ENCODE results near the gene C18orf54.
"Not testable (repeated sequence)": the region's sequence is repeated elsewhere in the genome, so short reads cannot be mapped to it uniquely, and the experiment has no call there.

The C18orf54 gene

GRCh38 chr18:54357660-54358494, at the start of gene C18orf54, which contains the start of gene STARD6:
TSS of gene C18orf54 (plus strand) at chr18:54357906. CDS start at chr18:54360573, 2,667 bp downstream.
TSS of gene STARD6 (minus strand) at chr18:54357858. CDS start at chr18:54354573, 3,285 bp downstream.
- DNase-seq (ENCODE audit: low spot score) = peak; percentile 75

DNA sequence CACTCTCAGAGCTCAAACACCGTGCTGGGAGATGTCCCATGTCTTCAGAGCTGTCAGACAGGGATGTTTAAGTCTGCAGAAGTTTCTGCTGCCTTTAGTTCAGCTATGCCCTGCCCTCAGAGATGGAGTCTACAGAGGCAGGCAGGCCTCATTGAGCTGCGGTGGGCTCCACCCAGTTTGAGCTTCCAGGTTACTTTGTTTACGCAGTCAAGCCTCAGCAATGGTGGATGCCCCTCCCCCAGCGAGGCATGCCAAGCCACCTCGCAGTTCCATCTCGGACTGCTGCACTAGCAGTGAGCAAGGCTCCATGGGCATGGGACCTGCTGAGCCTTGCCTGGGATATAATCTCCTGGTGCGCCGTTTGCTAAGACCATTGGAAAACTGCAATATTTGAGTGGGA, 48.1 kb upstream of the C18orf54 start:
- DNase-seq (ENCODE audit: low spot score) = not testable (repeated sequence)

- no peak for DNase-seq (ENCODE audit: low spot score)
Observed at GRCh38 chr18:54316071-54316820, 41.5 kb upstream of the C18orf54 start.

DNA sequence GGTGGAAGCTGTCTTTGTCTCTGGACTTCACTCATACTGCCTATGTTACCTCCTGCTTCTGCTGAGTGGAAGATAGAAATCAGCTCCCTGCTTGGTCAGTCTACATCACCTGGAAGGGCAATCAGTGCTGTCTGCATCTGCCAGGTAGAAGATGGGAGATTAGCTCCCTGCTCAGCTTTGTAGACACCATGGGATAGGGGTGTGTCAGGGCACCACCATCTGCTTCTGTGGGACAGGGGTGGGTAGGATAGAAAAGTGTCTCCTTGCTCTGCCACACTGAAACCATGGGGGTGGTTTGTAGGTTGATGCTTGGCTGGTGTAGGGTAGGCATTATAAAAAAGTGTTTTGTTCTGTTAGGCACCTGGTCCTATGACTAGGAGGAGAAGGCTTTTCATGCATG, 34.1 kb upstream of the C18orf54 start:
- no peak for DNase-seq (ENCODE audit: low spot score)

DNA sequence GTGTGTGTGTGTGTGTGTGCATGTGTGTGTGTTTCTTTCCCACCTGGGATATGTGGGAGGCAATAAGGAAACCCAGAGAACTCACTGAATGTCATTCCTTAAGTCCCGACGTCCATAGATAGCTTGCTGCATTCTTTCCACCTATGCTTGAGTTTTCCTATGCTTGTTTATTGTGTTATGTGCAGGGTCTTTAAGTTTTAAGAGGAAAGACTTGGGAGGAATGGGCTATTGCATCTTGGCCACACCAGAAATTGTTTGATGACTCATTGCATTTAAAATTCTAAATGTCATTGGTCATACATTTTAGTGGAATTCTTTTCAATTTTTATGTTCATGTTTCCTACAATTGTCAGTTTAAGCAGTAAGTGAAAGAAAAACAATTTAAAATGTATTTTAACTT, 33.7 kb upstream of the C18orf54 start:
- no peak for DNase-seq (ENCODE audit: low spot score)

DNA sequence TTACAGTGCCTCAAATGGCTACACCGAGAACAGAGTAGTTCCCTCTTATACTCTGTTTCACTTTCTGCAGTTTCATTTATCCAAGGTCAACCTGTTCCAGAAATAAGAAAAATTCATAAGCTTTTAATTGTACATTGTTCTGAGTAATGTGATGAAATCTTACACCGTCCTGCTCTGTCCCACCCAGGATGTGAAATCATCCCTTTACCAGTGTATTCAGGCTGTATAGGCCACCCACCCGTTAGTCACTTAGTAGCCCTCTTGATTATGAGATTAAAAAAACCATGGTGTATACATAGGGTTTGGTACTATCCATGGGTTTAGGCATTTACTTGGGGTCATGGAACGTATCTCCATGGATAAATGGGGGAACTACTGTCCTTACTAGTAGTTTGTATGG, 29.9 kb upstream of the C18orf54 start:
- no peak for DNase-seq (ENCODE audit: low spot score)

GRCh38 chr18:54329787-54330186, 27.9 kb upstream of the C18orf54 start:
- no peak for DNase-seq (ENCODE audit: low spot score)

DNA sequence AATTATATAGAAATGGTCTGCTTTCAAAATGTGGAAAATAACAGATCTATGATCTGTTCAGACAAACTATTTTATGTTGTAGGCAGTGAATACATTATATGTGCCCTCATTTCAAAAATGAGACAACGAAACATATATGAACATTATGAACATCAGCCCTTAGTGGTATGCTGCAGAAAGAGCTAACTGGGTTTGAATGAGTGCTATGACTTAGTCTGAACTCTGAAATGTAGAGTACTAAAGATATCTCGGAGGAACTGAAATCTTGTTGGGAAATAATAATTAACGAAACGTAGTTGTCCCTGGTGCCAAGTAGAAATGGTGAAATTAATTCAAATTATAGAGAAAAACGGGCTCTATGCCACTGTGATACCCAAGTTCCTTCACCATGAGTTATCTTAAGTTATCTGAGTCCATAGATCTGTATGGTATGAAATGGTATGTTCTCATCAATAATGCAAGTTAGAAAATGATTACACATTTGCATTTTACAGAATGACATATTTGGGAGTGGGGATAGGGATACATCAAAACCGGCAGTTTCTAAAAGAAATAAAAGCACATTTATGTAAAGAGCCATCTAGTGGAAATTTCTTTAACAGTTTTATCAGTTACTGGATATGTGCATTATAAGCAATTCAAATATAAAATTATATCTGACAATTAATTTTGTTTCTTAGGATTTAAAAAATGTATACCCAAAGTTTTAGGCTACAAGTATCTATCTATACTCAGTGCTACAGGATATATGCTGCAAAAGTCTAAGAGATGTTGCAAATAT, 26.7 kb upstream of the C18orf54 start:
- no peak for DNase-seq (ENCODE audit: low spot score)

GRCh38 chr18:54335638-54336173, 22.0 kb upstream of the C18orf54 start:
- no peak for DNase-seq (ENCODE audit: low spot score)

DNA sequence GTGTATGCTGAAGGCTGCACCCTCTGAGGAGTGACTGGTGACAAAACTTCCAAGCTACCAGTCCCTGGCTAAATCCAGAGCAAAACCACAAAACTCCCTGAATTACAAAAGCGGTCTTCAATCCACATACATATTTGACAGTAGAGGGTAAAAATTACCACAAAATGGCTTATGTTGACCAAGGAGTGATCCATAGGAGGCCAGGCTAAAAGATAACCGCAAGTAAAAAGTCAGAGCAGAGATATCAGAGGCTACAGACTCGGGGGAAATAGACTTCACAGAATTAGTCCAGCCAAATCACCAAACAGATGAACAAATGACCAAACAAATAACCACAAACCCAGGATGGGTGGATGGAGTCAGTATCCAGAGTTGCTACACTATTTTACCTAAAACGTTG, 19.5 kb upstream of the C18orf54 start:
- no peak for DNase-seq (ENCODE audit: low spot score)

GRCh38 chr18:54351186-54351585, 6.5 kb upstream of the C18orf54 start:
- DNase-seq (ENCODE audit: low spot score) = no peak

DNA sequence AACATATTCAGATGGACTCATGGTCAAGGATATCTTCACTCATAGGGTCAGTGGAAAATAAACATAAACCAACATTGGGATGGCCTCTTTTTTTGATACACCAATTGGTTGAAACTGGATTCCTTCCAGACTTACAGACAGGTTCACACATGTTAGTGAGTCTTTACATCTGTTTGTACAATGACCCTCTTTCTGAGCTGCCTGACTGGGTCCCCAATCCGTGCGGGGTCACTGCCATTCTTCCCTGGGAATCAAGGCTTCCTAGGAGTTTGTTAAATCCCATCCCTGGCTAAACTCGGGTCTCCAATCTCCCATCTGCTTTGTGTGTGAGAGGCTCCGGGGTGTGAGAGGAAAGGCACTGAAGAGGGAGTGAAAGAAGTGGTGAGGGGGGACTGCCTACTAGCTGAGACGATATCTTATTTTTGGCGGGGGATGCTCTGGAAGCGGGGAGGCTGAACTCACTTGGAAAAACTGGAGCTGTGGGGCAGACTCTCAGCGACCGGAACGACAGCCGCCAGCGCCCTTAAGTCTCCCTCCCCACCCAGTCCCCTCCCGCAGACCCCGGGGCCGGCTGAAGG, 535 bp upstream of the C18orf54 start:
- no peak for DNase-seq (ENCODE audit: low spot score)

- no peak for DNase-seq (ENCODE audit: low spot score)
Observed at GRCh38 chr18:54358495-54359040, 862 bp downstream of the C18orf54 start.

DNA sequence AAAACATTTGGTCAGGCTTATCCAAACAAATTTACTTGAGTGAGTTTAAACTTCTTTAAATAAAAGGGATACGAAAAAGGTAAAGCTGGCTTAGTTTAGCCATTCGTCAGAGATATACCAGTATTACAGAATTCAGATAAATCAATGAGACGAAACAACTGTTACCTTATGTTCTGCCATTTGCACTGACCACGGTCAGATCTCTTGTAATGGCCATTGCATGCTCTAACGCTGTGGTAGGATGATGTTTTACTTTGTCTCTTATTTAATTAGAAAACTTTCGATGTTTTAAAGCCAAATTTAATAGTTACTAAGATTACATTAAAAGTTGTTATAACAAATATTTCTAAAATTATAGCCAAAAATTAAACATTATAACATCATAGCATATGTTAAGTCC, 1.5 kb downstream of the C18orf54 start:
- DNase-seq (ENCODE audit: low spot score) = no peak

DNA sequence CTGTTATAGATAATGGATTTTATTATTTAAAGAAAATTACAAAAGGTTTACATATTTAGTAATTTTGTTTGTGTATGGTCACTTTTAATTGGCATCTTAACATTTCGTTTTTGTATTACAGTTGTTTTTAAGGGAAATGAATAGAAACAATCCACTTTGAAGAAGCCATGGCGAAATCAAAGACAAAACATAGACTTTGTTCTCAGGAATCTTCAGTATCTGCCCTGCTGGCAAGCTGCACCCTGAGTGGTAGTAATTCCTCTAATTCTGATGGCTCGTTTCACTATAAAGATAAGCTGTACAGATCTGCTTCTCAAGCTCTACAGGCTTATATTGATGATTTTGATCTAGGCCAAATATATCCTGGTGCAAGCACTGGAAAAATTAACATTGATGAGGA, 2.7 kb downstream of the C18orf54 start:
- DNase-seq (ENCODE audit: low spot score) = no peak

DNA sequence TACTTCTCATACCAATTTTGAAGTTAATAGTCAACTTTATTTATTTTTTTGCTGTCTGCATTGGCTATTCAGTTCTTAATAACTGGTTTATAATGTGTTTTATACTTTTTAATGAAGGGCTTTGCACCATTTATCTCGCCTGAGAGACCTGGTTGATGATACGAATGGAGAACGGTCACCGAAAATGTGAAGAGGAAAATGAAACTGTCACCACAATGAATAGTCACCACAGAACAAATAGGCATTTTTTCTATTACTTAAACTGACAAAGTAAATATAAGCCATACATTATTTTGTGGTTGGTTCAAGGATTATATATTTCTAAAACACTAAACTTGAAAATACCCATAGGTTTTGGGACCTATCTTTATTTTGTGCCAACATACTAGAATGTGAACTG, 20.4 kb downstream of the C18orf54 start:
- no peak for DNase-seq (ENCODE audit: low spot score)

- no peak for DNase-seq (ENCODE audit: low spot score)
Observed at GRCh38 chr18:54381640-54382039, 23.9 kb downstream of the C18orf54 start.

- DNase-seq (ENCODE audit: low spot score) = no peak
Observed at GRCh38 chr18:54382076-54382475, 24.4 kb downstream of the C18orf54 start.

DNA sequence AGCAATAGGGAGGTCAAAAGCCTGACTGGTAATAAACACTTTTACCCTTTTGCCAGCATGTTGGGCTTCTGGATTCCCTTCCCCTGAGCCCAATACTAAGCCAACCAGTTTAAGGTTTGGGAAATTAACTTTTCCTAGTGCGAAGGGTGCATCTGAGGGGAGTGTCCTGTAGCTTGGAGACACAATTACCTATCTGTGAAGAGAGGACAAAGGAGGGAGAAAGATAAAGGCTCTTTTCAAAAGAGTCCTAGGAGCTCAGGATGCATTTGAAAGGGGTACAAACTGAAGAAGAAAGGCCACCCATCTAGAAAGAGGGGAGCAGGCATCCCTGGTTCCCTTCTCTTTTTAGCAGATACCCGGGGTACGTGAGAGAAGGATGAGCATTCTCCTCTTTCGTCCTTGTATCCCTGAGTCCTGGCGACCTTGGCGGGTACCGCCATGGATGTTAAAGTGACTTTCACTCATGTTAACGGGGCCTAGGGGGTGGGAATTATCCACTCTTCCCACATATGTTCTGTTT, 25.1 kb downstream of the C18orf54 start:
- no peak for DNase-seq (ENCODE audit: low spot score)

GRCh38 chr18:54386043-54386442, 28.3 kb downstream of the C18orf54 start:
- no peak for DNase-seq (ENCODE audit: low spot score)

GRCh38 chr18:54386800-54387495, 29.2 kb downstream of the C18orf54 start:
- DNase-seq (ENCODE audit: low spot score) = not testable (repeated sequence)
